Thoracic aorta (tissue), 2 donors: ENCODE measurements around the gene C1orf94. TPM values are rescaled to one million over a fixed set of nuclear protein-coding genes. Genes with fewer than 3 reads are reported as not detected.

ENCODE experiments used
- ATAC-seq: fragments of 150-250 bp; one replicate; pipeline ENCODE4 v1.8.0; 2017; ENCODE audit warnings: low read depth; ENCODE audit not compliant: insufficient number of reproducible peaks, low FRiP score
- DNase-seq: peaks from one replicate; pipeline ENCODE4 v3.0.0-alpha.2; 2020; ENCODE audit warnings: low spot score
- H3K27ac ChIP-seq, 2 donors: fragments of 200-600 bp; sonication (generic); 1 replicate in 1 of 2; 2 replicates in 1 of 2; pipeline ENCODE4 v1.5.1; 2016; ENCODE audit warnings: mild to moderate bottlenecking in 2 of 2, moderate library complexity in 2 of 2
- H3K27me3 ChIP-seq: fragments of 200-600 bp; sonication (generic); replicated peaks from 2 replicates; pipeline ENCODE4 v1.6.0; 2016; ENCODE audit warnings: mild to moderate bottlenecking; ENCODE audit not compliant: insufficient read depth
- H3K36me3 ChIP-seq: fragments of 200-600 bp; sonication (generic); one replicate; pipeline ENCODE4 v1.5.1; 2016
- H3K4me1 ChIP-seq, 2 donors: fragments of 200-600 bp; sonication (generic); 1 replicate in 1 of 2; 2 replicates in 1 of 2; pipeline versions ENCODE4 v1.5.1 to v1.6.0; 2016; ENCODE audit warnings: low read depth in 2 of 2, mild to moderate bottlenecking in 1 of 2; ENCODE audit not compliant: control insufficient read depth in 1 of 2
- H3K4me3 ChIP-seq: fragments of 200-600 bp; sonication (generic); 2 replicates; pipeline ENCODE4 v1.5.1; 2016; ENCODE audit warnings: mild to moderate bottlenecking
- H3K9me3 ChIP-seq: fragments of 200-600 bp; sonication (generic); 2 replicates; pipeline ENCODE4 v1.5.1; 2016
- CTCF ChIP-seq: fragments of 200-600 bp; sonication (generic); IDR thresholded peaks from one replicate; pipeline ENCODE4 v1.5.1; 2019; ENCODE audit warnings: antibody characterized with exemption
- total RNA-seq, 2 donors: library from RNA; depleted of rRNA; stranded (reverse); fragments of >200 nt; gene quantifications; one replicate each; pipeline versions ENCODE4 v1.1.0 to v1.2.3, GENCODE V29; 2016

Gene C1orf94
- not detected for total RNA-seq

DNA sequence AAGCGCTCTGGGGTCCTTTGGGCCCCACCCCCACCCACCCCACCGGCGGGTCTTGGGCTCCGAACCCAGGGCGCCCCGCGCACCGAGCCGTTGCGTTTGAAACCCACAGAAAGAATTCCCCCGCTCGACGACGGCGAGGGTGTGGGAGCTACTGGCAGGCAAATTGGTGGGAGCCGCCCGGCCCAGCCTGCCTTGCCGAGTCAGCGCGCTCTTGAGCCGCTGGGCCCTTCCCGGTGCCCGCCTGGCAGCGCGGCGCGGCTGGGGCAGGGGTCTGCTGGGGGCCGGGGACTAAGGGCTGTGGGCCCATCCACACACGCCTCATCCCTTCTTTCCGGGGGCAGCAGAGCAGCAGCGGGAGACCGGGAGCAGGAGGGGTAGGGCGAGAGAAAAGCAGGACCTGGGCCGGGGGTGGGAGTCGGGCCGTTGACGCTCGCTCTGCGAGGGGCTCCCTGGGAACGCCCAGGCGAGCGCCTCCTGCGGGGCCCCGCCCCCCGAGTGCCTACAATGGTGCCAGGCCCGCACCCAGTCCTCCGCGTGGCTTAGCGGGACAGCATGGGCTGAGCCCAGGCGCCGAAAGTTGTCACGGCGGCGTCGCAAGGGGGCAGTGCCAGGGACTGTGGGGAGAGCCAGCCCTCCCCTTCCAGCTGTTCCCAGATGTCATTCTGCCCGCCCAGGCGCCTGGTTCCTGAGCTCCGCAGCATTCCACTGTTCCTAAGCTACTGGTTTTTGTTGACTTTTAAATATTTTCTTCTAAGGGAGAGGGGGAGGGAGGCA is at the start of gene C1orf94:
Gene C1orf94, plus strand, starts transcription at position 78 of the 774 bp plus-strand sequence. CDS start 883 bp downstream, outside the sequence.
- no peak for TF ChIP-seq CTCF
- no peak within 1 kb of the TSS for H3K27ac ChIP-seq
- H3K4me3 ChIP-seq: no peak within 1 kb of the TSS
- H3K27me3 ChIP-seq: peaks cover 5% of the 10 kb centered on the region
- H3K36me3 ChIP-seq: no peaks in the 10 kb centered on the region
- no peaks in the 10 kb centered on the region for H3K9me3 ChIP-seq
- no peak for DNase-seq
- H3K4me1 ChIP-seq: no peaks in the 10 kb centered on the region
- ATAC-seq: no peak

- H3K9me3 ChIP-seq: no peaks in the 10 kb centered on the region
- TF ChIP-seq CTCF: no peak
- H3K4me3 ChIP-seq: no peak overlapping the region
- no peaks in the 10 kb centered on the region for H3K36me3 ChIP-seq
- no peaks in the 10 kb centered on the region for H3K4me1 ChIP-seq
- no peak overlapping the region for H3K27ac ChIP-seq
- H3K27me3 ChIP-seq: no peaks in the 10 kb centered on the region
- no peak for ATAC-seq
- no peak for DNase-seq
Observed at GRCh38 chr1:34127006-34128000, 49.4 kb upstream of the C1orf94 start.

DNA sequence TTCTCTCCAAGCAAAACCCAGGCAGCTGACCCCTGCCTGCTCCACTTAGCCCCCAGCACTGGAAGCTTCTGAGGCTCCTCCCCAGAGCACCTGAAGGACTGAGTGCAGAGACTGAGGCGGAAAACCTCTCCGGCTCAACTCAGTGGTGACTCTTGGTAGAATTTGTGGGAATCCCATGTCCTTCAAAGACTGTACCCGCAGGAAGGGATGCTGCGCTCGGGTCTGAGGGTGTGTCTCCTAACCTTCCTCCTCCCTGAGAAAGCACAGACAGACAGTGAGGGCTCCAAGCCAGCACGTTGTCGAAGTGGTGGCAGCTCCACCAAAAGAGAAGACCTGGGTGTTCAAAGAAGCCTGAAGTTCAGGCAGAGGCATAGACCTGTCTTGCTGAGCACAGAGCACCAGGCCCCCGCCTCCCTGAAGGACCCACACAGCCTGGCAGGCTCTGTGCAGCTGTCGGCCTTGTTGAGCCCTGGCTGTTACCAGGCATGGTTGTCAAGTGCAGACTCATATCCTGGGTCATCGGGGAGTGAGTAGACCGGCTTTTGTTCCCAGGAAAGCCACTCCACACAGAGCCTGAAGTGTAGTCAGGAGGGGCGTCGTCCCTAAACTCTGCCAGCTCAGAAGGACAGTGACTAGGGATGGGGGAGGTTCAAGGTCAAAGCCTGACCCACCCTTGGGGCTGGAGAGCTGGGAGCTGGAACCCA is 48.4 kb upstream of the C1orf94 start:
- H3K36me3 ChIP-seq: no peaks in the 10 kb centered on the region
- no peaks in the 10 kb centered on the region for H3K27me3 ChIP-seq
- TF ChIP-seq CTCF: no peak
- DNase-seq: no peak
- H3K4me1 ChIP-seq: no peaks in the 10 kb centered on the region
- H3K27ac ChIP-seq: no peak overlapping the region
- no peak for ATAC-seq
- no peak overlapping the region for H3K4me3 ChIP-seq
- H3K9me3 ChIP-seq: no peaks in the 10 kb centered on the region

GRCh38 chr1:34129630-34130029 is 47.1 kb upstream of the C1orf94 start:
- no peaks in the 10 kb centered on the region for H3K9me3 ChIP-seq
- no peak overlapping the region for H3K4me3 ChIP-seq
- ATAC-seq: no peak
- DNase-seq: no peak
- H3K4me1 ChIP-seq: no peaks in the 10 kb centered on the region
- no peaks in the 10 kb centered on the region for H3K27me3 ChIP-seq
- no peak for TF ChIP-seq CTCF
- H3K36me3 ChIP-seq: no peaks in the 10 kb centered on the region
- no peak overlapping the region for H3K27ac ChIP-seq
